GM19238 (cell line): ENCODE measurements around the gene TCF12.
"Not testable (repeated sequence)": the region's sequence is repeated elsewhere in the genome, so short reads cannot be mapped to it uniquely, and the experiment has no call there.

Experiments
- DNase-seq: peaks from one replicate; pipeline ENCODE4 v3.0.0; 2011; ENCODE audit warnings: low spot score; ENCODE audit not compliant: insufficient read length

The TCF12 gene

DNA sequence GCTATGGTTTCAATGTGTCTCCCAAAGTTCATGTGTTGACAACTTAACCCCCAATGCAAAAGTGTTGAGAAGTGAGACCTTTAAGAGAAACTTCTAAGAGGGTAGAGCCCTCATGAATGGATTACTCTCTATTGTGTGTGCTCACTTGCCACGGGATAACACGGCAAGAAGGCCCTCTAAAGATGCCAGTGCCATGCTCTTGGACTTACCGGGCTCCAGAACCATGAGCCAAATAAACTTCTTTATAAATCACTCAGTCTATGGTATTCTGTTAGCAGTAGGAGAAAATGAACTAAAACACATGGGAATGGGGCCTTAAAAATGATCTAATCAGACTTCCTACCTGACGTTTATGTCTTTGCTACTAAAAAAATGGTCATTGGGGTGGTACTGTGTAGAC lies 2.6 kb upstream of the TCF12 start:
- no peak for DNase-seq

DNA sequence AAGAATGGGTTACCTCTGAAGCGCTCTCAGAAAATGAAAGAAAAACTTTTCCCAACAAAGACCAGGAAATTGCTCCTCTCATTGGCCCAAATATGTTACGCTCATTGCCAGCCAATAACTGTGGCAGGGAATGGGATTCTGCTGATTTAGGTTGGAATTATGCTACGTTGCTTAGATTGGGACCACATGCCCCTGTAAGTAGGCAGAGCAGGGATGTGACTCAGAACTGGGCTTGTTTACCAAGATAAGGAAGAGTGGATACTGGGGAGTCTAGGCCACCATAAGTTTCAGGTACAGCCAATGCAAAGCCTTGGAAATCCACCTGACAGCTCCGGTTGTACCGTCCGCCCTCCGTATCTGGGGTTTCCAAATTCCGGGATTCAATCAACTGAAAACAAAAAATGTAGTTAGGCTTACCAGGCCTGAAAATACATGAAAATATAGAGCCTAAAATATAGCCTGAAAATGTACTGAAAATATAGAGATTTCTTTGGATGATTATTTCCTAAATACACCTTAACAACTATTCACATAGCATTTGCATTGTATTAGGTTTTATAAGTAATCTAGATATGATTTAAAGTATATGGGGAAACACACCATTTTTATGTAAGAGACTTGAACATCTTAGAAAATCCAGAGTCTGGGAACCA lies 1.5 kb upstream of the TCF12 start:
- no peak for DNase-seq

DNA sequence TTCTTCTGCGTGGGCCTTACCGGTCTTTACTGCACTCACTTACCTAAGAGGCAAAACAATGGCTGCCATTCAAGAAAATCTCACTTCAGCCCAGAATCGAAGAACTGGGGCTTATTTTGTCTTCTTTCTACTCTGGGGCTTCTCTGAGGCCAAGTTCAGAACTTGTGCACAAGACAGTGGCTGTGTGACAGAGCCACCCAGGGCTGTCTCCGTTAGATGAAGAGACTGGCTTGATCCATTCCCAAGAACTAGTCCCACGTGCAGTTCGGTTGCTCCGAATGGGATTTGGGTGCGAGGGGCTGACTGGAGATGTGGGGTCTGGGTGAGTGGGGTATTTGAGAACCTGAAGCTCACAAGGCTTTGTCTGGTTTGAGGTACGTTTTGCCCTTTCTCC lies 795 bp upstream of the TCF12 start:
- peak; percentile 12 for DNase-seq

GRCh38 chr15:56919031-56919608 lies 676 bp downstream of the TCF12 start:
- peak; percentile 66 for DNase-seq

GRCh38 chr15:56919609-56920366 lies 1.3 kb downstream of the TCF12 start:
- peak; percentile 14 for DNase-seq

DNA sequence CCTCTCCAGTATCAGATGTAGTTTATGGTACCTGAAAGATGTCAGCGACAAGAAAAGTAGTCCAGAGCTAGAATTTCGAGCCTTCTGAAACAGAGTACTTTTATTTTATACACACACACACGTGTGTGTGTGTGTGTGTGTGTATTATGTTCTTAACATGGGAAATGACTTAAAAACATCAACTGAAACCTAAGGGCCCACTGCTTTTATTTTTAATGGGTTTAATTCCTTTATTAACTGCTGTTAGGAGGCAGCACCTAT lies 1.9 kb downstream of the TCF12 start:
- no peak for DNase-seq

- DNase-seq, result no peak
These were observed 4.7 kb downstream of the TCF12 start for GRCh38 chr15:56923174-56923591.

DNA sequence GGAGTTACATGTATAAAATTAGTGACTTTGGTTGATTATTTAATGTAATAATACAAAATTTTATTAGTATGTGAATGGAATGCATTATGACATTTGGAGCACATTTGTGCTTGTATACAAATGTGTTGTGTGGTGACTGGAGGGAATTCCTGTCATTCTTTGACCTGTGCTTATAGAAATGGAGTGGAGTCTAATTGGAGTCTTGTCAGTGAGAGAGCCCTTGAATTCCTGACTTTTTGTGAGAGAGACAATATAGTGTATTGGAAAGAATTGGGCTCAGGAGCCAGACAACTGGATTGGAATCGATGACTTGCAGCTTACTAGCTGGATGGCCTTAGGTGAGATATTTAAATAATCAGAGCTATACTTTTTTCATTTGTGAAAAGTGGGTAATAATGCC lies 9.4 kb downstream of the TCF12 start:
- DNase-seq, result no peak

GRCh38 chr15:56929399-56929798 lies 11.0 kb downstream of the TCF12 start:
- DNase-seq, result no peak

- no peak for DNase-seq
These were observed 11.5 kb downstream of the TCF12 start for GRCh38 chr15:56929933-56930332.

- no peak for DNase-seq
These were observed 12.3 kb downstream of the TCF12 start for GRCh38 chr15:56930669-56931313.

- no peak for DNase-seq
These were observed 13.4 kb downstream of the TCF12 start for GRCh38 chr15:56931639-56932508.

- not testable (repeated sequence) for DNase-seq
These were observed 14.0 kb downstream of the TCF12 start for GRCh38 chr15:56932509-56932868.

- no peak for DNase-seq
These were observed 15.0 kb downstream of the TCF12 start for GRCh38 chr15:56933410-56933809.

- no peak for DNase-seq
These were observed 15.4 kb downstream of the TCF12 start for GRCh38 chr15:56933811-56934210.

GRCh38 chr15:56934269-56934668 lies 15.8 kb downstream of the TCF12 start:
- no peak for DNase-seq

DNA sequence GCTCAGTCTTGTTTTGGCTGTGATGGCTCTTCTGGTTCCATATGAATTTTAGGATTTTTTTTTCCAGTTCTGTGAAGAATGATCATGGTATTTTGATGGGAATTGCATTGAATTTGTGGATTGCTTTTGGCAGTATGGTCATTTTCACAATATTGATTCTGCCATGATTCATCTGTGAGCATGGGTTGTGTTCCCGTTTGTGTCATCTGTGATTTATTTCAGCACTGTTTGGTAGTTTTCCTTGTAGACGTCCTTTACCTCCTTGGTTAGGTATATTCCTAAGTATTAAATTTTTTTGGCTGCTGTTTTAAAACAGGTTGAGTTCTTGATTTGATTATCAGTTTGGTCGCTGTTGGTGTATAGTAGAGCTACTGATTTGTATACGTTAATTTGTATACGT lies 18.5 kb downstream of the TCF12 start:
- DNase-seq, result no peak

DNA sequence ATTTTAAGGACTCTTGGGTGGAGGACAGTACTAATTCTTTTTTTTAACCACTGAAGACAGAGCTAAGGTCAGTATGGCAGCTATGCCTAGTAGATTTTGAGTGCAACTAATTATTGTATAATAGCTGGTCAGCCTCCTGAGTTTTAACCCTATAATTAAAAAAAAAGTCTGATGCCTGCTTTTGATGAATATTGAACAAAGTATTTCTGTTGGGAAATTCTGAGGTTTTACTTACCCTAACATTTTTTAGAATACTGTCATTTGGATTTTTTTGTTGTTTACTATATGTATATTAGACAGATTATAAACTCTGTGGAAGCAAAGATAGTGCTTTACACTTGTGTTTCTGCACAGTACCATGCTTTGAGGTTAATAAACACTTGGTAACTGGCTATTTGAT lies 20.8 kb downstream of the TCF12 start:
- no peak for DNase-seq

DNA sequence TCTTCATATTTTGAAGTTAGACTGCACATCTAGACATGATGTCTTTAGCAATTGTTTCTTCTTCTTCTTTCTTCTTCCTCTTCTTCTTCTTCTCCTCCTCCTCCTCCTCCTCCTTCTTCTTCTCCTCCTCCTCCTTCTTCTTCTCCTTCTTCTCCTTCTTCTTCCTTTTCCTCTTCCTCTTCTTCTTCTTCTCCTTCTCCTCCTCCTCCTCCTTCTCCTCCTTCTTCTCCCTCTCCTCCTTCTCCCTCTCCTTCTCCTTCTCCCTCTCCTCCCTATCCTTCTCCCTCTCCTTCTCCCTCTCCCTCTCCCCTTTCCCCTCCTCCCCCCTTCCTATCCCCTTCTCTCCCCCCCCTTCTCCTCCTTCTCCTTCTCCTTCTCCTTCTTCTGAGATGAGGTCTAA lies 21.9 kb downstream of the TCF12 start:
- DNase-seq, result no peak

- DNase-seq, result no peak
These were observed 23.7 kb downstream of the TCF12 start for GRCh38 chr15:56942118-56942517.

DNA sequence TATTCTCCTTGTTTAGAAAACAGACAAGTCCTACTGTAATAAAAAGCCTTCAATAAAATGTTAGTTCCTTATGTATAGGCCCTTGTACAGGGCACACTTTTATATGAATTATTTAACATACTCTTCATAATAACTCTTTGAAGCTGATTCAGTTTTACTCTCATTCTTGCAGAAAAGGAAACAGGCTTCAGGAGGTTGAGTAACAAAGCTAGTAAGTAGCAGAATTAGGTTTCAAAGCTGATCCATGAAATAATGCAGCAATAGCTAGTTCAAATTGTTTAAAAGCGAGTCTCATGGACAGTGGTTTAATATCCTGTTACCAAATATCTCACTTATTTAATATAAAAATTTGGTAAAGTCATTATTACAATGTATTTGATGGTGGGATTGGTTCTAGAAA lies 25.0 kb downstream of the TCF12 start:
- DNase-seq, result no peak

DNA sequence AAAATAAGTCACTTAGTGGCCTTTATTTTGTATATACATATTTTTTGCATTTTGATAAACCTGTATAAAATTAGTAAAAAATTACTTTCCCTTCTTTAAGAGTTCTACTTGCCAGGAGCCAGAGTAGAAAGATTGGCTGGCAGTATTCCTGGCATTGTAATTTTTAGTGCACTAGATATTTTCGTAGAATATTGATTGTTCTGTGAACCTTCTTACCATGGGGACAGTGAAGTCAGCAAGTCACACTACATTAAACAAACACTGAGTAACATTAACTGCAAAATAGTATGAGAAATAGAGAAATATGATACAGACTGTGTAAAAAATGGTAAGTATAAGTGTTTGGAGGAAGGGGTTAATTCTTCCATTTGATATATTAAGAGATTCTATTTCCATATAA lies 26.0 kb downstream of the TCF12 start:
- DNase-seq, result no peak
